Bronchial epithelial cell (primary cell): ENCODE results near the gene CNTN5. TPM values are rescaled to one million over a fixed set of nuclear protein-coding genes. Genes with fewer than 3 reads are reported as not detected.
A peak's percentile ranks its signal among the peaks of the same experiment; 100 is the strongest.

Source experiments
- DNase-seq: peaks from one replicate; pipeline ENCODE4 v3.0.0-alpha.2; 2010; ENCODE audit warnings: low read depth
- FAIRE-seq: peaks from 2 replicates; lab custom pipeline; 2011; peaks lifted over from hg19 to GRCh38; lab: Jason Lieb, UNC
- H3K27me3 ChIP-seq: 2 replicates; pipeline ENCODE4 v1.5.1; 2011; ENCODE audit warnings: low read length; ENCODE audit not compliant: control insufficient read depth, insufficient read depth
- H3K36me3 ChIP-seq: 2 replicates; pipeline ENCODE4 v1.5.1; 2011; ENCODE audit warnings: low read length; ENCODE audit not compliant: control insufficient read depth, insufficient read depth
- H3K4me3 ChIP-seq: 2 replicates; pipeline ENCODE4 v1.5.1; 2011; ENCODE audit warnings: mild to moderate bottlenecking, low read depth, low read length, control low read depth
- CTCF ChIP-seq: IDR thresholded peaks from 2 replicates; pipeline ENCODE4 v1.5.1; 2011; ENCODE audit warnings: mild to moderate bottlenecking, moderate library complexity, low read length, control low read depth, inconsistent platforms; ENCODE audit not compliant: insufficient read depth, severe bottlenecking
- total RNA-seq: library from RNA; depleted of rRNA; stranded (reverse); fragments of >200 nt; gene quantifications from 2 replicates; pipeline ENCODE4 v1.2.1, GENCODE V29; 2014

The CNTN5 gene
- total RNA-seq, 1 donor from 2014 or later = not detected

- peak overlapping the region; percentile 25 for H3K4me3 ChIP-seq
- FAIRE-seq (no peak), DNase-seq (peak; percentile 96)
- H3K27me3 ChIP-seq = no peaks in the 10 kb centered on the region
- H3K36me3 ChIP-seq = no peaks in the 10 kb centered on the region
- no peak for TF ChIP-seq CTCF
Measured at GRCh38 chr11:99693941-99694492, 673.3 kb downstream of the CNTN5 start.

GRCh38 chr11:99695106-99695505 lies 674.4 kb downstream of the CNTN5 start:
- no peaks in the 10 kb centered on the region for H3K36me3 ChIP-seq
- FAIRE-seq (no peak), DNase-seq (no peak)
- no peak overlapping the region for H3K4me3 ChIP-seq
- TF ChIP-seq CTCF = no peak
- no peaks in the 10 kb centered on the region for H3K27me3 ChIP-seq

GRCh38 chr11:99706848-99707247 lies 686.1 kb downstream of the CNTN5 start:
- no peak for DNase-seq
- TF ChIP-seq CTCF = no peak
- no peaks in the 10 kb centered on the region for H3K36me3 ChIP-seq
- FAIRE-seq = no peak
- H3K27me3 ChIP-seq = no peaks in the 10 kb centered on the region
- H3K4me3 ChIP-seq = no peak overlapping the region

DNA sequence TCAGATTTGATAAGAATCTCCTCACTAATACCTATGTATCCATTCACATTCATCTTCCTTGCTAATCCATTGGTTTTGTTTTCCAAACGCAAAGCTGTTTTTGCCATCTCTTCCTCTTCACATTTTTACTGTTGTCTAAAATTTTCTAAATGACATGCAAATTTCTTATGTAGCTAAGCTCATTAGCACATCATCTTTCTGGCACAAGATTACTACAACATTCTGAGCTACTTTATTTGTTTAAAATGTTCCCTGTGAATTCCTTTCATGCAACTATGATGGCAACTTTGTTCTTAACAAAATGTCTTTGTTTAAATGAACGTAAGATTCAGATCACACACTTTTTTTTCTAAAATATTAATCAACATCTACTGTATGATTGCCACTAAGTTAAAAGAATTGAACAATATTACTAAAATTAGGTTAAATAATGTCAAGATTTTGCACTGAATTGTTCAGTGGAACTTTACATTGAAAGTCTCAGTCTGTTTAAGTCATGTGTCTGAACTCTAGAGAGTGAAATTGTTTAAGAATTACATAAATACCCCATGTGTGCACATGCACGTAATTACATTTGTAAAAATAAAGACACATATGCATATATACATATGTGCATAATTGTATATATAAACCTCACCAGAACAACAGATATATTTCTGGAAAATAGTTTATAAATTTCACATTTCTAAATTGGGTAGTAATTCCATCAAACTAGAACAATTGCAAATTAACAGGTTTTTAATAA lies 688.4 kb downstream of the CNTN5 start:
- FAIRE-seq = no peak
- Histone ChIP-seq H3K27me3 (no peaks in the 10 kb centered on the region), H3K36me3 (no peaks in the 10 kb centered on the region), H3K4me3 (no peak overlapping the region)
- no peak for TF ChIP-seq CTCF
- DNase-seq = no peak

GRCh38 chr11:99716302-99716701 lies 695.6 kb downstream of the CNTN5 start:
- Histone ChIP-seq H3K27me3 (no peaks in the 10 kb centered on the region), H3K36me3 (no peaks in the 10 kb centered on the region), H3K4me3 (no peak overlapping the region)
- FAIRE-seq (no peak), DNase-seq (no peak)
- TF ChIP-seq CTCF = no peak
